HG03196 (cell line): ENCODE data around the gene SYTL2.

Experiments
- ATAC-seq: cut with Tn5 transposase; IDR thresholded peaks from one replicate; pipeline ENCODE4 v1.9.1; 2021; ENCODE audit not compliant: unreplicated experiment

Gene SYTL2

GRCh38 chr11:85764796-85765195 is 46.1 kb downstream of the SYTL2 start:
- ATAC-seq, result no peak

GRCh38 chr11:85762226-85762625 is 48.7 kb downstream of the SYTL2 start:
- no peak for ATAC-seq

- no peak for ATAC-seq
Observed at GRCh38 chr11:85759915-85760314, 51.0 kb downstream of the SYTL2 start.

GRCh38 chr11:85758480-85759039 is 52.4 kb downstream of the SYTL2 start:
- no peak for ATAC-seq

- no peak for ATAC-seq
Observed at GRCh38 chr11:85758026-85758425, 52.9 kb downstream of the SYTL2 start.

GRCh38 chr11:85756401-85757200 is 54.3 kb downstream of the SYTL2 start:
- no peak for ATAC-seq

GRCh38 chr11:85755701-85756100 is 55.2 kb downstream of the SYTL2 start:
- ATAC-seq, result no peak

- no peak for ATAC-seq
Observed at GRCh38 chr11:85755285-85755684, 55.7 kb downstream of the SYTL2 start.

- ATAC-seq, result no peak
Observed at GRCh38 chr11:85752890-85753581, 57.9 kb downstream of the SYTL2 start.

- ATAC-seq, result no peak
Observed at GRCh38 chr11:85752201-85752889, 58.6 kb downstream of the SYTL2 start.

- ATAC-seq, result no peak
Observed at GRCh38 chr11:85751724-85752123, 59.2 kb downstream of the SYTL2 start.

- ATAC-seq, result no peak
Observed at GRCh38 chr11:85750646-85751045, 60.3 kb downstream of the SYTL2 start.

GRCh38 chr11:85749884-85750283 is 61.1 kb downstream of the SYTL2 start:
- no peak for ATAC-seq

GRCh38 chr11:85749287-85749834 is 61.6 kb downstream of the SYTL2 start:
- ATAC-seq, result no peak

- no peak for ATAC-seq
Observed at GRCh38 chr11:85748455-85748891, 62.5 kb downstream of the SYTL2 start.

GRCh38 chr11:85746670-85747069 is 64.3 kb downstream of the SYTL2 start:
- no peak for ATAC-seq

- ATAC-seq, result no peak
Observed at GRCh38 chr11:85745626-85746025, 65.3 kb downstream of the SYTL2 start.

GRCh38 chr11:85742873-85743275 is 68.1 kb downstream of the SYTL2 start:
- no peak for ATAC-seq

GRCh38 chr11:85742348-85742747 is 68.6 kb downstream of the SYTL2 start:
- no peak for ATAC-seq

GRCh38 chr11:85740481-85741400 is 70.2 kb downstream of the SYTL2 start:
- no peak for ATAC-seq
